Transverse colon (tissue), 4 donors: ENCODE results near the gene ARHGAP24.

Source experiments
- CTCF ChIP-seq, 5 experiments: fragments of 200-600 bp in 3 of 5; fragments of 450-650 bp in 2 of 5; sonication (generic) in 3 of 5; IDR thresholded peaks; 1 replicate in 2 of 5; 2 replicates in 3 of 5; pipeline ENCODE4 v1.5.1; 2016 to 2017; ENCODE audit warnings: antibody characterized with exemption in 5 of 5, inconsistent platforms in 3 of 5, mild to moderate bottlenecking in 2 of 5, moderate library complexity in 1 of 5
- EP300 ChIP-seq: sonication (generic); formaldehyde crosslinking; IDR thresholded peaks from one replicate; pipeline ENCODE4 v1.6.1; 2017; ENCODE audit warnings: antibody characterized with exemption, low read depth
- POLR2A ChIP-seq: fragments of 450-650 bp; IDR thresholded peaks from one replicate; pipeline ENCODE4 v1.6.1; 2016; ENCODE audit warnings: antibody characterized with exemption, mild to moderate bottlenecking, moderate library complexity
- POLR2AphosphoS5 ChIP-seq, 3 donors: sonication (generic); formaldehyde crosslinking; IDR thresholded peaks; one replicate each; pipeline ENCODE4 v1.6.1; 2016; ENCODE audit warnings: antibody characterized with exemption in 3 of 3

GRCh38 chr4:85967872-85968271 is 492.9 kb downstream of the ARHGAP24 start:
- TF ChIP-seq CTCF (IDR thresholded peaks at IDR 0.05) (no peak), POLR2AphosphoS5 (IDR thresholded peaks at IDR 0.05) (no peak), POLR2A (no peak), EP300 (no peak)
